ENCODE results near the gene RBM10.
"Not testable (repeated sequence)": the region's sequence is repeated elsewhere in the genome, so short reads cannot be mapped to it uniquely, and the experiment has no call there.

The RBM10 gene, protein sequence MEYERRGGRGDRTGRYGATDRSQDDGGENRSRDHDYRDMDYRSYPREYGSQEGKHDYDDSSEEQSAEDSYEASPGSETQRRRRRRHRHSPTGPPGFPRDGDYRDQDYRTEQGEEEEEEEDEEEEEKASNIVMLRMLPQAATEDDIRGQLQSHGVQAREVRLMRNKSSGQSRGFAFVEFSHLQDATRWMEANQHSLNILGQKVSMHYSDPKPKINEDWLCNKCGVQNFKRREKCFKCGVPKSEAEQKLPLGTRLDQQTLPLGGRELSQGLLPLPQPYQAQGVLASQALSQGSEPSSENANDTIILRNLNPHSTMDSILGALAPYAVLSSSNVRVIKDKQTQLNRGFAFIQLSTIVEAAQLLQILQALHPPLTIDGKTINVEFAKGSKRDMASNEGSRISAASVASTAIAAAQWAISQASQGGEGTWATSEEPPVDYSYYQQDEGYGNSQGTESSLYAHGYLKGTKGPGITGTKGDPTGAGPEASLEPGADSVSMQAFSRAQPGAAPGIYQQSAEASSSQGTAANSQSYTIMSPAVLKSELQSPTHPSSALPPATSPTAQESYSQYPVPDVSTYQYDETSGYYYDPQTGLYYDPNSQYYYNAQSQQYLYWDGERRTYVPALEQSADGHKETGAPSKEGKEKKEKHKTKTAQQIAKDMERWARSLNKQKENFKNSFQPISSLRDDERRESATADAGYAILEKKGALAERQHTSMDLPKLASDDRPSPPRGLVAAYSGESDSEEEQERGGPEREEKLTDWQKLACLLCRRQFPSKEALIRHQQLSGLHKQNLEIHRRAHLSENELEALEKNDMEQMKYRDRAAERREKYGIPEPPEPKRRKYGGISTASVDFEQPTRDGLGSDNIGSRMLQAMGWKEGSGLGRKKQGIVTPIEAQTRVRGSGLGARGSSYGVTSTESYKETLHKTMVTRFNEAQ

DNA sequence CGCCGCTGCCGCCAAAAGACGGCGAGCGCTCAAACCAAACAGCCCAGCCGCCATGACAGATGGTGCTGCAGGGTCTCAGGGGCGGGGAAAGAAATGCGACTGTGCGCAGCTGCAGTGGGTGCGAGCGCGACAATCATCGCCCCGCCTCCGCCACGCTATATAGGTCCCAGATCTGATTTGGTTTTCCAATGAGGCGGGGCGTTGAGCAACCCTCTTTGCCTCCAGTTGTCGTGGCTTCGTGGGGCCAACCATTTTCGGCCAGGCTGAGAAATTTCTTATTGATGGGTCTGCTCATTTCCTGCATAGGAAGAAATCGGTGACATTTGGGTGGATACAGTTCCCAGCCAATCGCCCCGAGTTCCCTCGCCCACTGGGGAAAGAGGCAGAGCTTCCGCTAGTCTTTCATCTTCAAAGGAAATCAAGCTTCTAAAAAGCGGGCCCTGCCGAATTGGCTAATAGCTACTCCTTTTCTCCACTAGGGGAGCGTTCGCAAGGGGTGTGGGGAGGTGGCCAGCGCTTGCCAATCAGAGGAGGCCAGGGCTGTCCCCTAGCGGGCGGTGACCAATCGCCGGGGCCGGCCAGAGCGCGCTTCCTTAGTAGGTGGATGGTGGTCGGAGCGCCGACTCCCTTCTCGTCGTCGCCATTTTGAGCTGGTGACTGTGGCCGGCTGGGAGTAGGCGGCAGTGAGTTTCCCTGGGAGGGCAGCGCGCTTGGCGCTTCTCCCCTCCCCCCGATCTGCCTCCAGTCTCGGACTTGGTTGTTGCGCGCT is at the start of gene RBM10, which contains the start of gene NDUFB11:
RBM10 (plus strand) TSS at position 596 of the 769 bp plus-strand sequence. CDS start 2,261 bp downstream, outside the sequence.
NDUFB11 (minus strand) TSS at position 77 of the 769 bp plus-strand sequence; CDS start at position 54, 23 bp downstream.
- DNase-seq (ENCODE audit: low read depth): peak; percentile 83

DNA sequence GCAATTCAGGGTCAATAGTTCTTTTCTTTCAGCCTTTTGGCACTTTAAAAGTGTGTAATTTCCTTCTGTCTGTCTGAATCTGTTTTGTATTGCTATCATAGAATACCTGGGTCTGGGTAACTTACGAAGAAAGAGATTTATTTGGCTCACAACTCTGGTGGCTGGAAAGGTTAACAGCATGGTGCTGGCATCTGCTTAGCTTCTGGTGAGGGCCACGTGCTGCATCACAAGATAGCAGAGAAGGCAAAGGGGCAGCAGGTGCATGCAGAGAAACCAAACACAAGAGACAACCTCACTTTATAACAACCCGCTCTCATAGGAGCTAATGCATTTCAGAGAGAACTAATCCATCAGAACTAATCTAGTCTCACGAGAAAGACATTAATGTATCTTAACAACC is 48.0 kb upstream of the RBM10 start:
- no peak for DNase-seq (ENCODE audit: low read depth)

DNA sequence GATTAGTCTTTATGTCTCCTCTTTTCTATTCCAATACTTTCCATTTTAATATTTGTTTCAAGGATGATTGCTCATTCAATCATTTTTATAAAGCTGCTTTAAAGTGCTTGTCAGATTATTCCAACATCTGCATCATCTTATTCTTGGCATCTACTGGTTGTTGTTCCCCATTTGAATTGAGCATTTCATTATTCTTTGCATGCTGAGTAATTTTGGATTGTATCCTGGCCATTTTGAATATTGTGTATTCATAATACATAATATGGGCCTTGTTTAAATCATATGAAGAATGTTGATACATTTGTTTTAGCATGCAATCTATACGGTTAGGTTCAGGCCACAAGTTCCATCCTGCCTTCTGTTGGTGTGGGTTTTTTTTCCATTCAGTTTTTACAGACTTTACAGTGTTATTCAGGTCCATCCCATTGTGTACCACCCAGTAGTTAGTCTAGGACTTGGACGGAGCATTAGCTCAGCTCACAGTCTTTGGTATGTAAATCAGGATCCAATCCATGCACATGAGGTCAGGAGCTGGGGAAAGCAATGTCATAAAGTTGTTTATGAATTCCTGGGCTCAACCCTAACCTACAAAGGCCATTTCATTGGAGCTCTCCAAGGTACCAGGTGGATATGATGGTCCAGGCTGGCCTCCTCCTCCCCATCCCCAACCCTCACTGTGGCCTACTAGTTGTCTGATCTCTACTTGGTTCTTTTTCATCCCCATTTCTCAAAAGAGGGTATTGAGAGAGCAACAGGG is 46.5 kb upstream of the RBM10 start:
- DNase-seq (ENCODE audit: low read depth): no peak

DNA sequence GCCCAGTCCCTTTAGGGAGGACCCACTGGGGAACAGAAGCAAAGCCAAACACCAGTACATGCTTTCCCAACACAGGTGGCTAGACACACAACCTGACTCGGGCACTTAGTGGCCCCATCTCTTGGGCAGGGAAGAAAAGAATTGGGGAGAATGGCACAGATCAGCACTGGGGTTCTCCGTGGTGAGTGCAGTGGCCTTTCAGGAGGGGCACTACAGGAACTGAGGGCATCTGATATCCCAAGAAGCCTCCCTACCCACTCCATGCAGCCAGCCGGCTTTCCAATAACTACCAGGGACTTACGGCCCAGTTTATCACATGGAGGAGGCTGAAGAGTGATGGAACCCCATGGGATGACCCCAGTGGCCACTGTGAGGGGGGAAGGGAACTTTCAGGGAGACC is 43.8 kb upstream of the RBM10 start:
- no peak for DNase-seq (ENCODE audit: low read depth)

DNA sequence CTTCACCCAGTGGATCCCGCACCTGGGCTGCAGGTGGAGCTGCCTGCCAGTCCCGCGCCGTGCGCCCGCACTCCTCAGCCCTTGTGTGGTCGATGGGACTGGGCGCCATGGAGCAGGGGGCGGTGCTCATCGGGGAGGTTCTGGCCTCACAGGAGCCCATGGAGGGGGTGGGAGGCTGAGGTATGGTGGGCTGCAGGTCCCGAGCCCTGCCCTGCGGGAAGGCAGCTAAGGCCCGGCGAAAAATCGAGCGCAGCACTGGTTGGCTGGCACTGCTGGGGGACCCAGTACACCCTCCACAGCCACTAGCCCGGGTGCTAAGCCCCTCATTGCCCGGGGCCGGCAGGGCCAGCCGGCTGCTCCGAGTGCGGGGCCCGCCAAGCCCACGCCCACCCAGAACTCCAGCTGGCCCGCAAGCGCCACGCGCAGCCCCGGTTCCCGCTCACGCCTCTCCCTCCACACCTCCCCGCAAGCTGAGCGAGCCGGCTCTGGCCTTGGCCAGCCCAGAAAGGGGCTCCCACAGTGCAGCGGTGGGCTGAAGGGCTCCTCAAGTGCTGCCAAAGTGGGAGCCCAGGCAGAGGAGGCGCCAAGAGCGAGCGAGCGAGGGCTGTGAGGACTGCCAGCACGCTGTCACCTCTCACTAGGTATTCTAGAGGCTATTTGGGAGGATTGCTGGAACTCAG is 33.9 kb upstream of the RBM10 start:
- DNase-seq (ENCODE audit: low read depth): not testable (repeated sequence)

DNA sequence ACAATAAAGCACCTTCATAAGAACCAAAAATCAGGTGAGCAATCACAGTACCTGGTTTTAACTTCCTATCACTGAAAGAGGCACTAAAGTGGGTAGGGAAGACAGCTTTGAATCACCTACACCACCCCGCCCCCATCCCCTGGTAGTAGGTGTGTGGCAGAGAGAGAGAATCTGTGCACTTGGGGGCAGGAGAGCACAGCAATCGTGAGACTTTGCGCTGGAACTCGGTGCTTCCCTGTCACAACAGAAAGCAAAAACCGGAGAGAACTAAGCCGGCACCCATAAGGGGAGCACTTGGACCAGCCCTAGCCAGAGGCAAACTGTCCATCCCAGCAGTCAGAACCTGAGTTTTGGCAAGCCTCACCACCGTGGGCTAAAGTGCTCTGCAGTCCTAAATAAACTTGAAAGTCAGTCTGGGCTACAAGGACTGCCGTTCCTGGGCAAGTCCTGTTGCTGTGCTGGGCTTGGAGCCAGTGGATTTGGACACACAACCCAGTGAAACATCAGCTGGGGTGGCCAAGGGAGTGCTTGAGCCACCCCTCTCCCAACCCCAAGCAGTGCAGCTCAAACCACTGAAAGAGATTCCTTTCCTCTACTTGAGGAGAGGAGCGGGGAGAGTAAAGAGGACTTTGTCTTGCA is 32.6 kb upstream of the RBM10 start:
- no peak for DNase-seq (ENCODE audit: low read depth)

DNA sequence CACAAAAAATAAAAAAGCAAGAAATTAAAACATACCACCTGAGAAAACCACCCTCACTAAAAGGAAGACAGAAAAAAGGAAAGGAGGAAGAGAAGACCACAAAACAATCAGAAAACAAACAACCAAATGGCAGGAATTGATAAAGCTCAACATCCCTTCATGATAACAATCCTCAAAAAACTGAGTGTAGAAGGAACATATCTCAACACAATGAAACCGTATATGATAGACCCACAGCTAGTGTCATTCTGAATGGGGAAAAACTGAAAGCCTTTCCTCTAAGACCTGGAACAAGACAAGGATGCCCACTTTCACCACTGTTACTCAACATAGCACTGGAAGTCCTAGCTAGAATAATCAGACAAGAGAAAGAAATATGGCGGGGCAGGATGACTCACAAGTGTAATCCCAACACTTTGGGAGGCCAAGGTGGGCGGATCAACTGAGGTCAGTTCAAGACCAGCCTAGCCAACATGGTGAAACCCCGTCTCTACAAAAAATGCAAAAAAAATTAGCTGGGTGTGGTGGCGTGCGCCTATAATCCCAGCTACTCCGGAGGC is 28.4 kb upstream of the RBM10 start:
- not testable (repeated sequence) for DNase-seq (ENCODE audit: low read depth)

DNA sequence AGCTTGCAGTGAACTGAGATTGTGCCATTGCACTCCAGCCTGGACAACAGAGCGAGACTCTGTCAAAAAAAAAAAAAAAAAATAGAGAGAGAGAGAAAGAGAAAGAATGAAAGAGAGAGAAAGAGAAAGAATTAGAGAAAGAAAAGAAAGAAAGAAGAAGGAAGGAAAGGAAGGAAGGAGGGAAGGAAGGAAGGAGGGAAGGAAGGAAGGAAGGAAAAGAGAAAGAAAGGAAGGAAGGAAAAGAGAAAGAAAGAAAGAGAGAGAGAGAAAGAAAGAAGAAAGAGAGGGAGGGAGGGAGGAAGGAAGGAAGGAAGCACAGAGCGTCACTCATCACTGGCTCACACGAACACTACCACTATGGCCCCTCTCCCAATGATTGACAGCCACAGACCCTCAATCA is 20.6 kb upstream of the RBM10 start:
- not testable (repeated sequence) for DNase-seq (ENCODE audit: low read depth)

DNA sequence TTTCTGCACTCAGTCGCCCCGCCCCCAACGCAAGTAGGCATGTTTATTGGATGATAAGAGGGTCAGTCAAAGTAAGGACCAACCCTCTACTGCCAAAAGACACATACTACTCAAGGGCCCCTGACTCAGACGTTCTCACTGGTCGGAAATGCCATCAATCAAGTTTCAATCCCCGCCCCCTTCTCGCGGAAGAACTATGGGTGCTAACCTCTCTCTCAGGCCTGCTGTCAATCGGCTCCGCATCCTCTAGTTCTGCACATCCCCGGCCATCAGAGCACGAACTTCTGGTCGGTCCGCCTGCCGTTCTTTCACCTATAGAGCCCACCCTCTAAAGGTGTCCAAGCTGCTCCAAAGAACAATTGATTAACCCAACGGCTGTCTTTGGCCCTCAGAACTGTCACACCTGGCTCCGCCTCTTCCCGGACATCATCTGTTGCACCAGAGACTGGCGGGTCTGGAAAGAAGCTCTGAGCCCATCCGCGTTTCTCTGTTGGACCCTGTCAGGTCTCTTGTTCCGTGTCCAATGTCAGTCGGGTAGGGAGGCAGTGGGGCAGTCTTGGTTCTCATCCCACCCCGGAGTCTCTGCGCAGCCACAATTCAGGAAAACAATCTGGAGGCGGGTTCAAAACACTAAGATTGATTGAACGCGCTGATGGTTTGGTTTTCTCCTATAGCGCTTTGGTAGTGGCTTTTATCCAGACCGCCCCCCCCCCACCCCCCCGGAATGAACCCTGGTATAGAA is 15.7 kb upstream of the RBM10 start:
- peak; percentile 83 for DNase-seq (ENCODE audit: low read depth)

DNA sequence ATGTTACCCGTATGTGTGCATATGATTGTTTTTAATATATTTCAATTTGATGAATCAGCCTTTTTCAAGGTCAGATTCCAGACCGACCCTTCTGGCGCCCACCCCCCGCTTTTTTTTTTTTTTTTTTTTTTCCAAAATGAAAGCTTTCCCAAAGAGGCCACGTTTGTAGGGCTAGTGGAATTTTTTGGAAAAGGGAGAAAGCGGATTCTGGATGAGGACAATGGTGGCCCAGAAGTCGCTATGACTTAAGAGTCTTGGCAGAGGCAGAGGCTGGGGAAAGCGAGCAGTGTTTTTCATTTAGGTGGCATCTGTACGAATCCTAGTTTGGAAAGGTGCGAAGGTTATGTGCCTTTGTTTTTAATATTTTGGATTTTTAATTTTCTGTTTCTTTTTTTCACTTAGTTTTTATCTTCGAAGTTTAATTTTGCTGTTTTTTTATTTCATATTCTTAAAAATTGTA is 15.1 kb upstream of the RBM10 start:
- DNase-seq (ENCODE audit: low read depth): no peak

DNA sequence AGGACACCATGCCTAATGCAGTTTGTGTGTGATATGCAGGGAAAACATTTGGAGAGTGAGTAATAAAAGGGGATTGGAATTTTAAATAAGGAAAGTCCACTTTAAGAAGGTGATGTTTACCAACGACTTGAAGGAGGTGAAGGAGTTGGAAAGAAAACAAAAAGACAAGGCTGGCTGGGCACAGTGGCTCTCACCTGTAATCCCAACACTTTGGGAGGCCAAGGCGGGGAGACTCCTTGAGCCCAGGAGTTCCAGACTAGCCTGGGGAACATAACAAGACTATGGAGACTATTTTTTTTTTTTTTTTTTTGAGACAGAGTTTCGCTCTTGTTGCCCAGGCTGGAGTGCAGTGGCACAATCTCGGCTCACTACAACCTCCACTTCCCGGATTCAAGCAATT is 11.5 kb upstream of the RBM10 start:
- DNase-seq (ENCODE audit: low read depth): no peak

DNA sequence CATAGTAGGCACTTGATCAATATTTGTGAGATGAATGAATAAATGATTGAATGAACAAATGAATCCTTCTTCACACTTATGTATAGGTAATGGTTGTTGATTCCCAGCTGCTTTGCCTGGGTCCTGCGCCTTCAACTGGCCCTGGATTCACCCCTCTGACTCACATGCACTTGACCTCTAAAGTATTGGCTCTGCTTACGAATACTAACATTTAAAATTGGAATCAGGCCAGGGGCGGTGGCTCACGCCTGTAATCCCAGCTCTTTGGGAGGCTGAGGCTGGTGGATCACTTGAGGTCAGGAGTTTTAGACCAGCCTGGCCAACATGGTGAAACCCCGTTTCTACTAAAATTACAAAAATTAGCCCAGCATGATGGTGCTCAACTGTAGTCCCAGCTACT is 9.4 kb upstream of the RBM10 start:
- DNase-seq (ENCODE audit: low read depth): not testable (repeated sequence)

DNA sequence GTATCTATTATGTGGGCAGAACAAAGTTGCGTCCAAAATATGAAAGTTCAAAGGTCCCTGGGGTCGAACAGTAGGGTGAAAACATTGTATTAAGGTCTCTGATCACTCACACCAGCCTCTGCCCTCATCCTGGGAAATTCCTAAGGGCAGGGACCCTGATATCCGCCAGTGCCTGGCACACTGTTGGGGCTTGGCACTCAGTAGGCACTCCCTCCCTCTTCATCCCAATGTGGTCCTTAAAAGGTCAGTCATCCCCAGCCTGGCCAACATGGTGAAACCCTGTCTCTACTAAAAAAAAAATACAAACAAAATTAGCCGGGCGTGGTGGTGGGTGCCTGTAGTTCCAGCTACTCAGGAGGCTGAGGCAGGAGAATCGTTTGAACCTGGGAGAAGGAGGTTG is 6.8 kb upstream of the RBM10 start:
- no peak for DNase-seq (ENCODE audit: low read depth)

DNA sequence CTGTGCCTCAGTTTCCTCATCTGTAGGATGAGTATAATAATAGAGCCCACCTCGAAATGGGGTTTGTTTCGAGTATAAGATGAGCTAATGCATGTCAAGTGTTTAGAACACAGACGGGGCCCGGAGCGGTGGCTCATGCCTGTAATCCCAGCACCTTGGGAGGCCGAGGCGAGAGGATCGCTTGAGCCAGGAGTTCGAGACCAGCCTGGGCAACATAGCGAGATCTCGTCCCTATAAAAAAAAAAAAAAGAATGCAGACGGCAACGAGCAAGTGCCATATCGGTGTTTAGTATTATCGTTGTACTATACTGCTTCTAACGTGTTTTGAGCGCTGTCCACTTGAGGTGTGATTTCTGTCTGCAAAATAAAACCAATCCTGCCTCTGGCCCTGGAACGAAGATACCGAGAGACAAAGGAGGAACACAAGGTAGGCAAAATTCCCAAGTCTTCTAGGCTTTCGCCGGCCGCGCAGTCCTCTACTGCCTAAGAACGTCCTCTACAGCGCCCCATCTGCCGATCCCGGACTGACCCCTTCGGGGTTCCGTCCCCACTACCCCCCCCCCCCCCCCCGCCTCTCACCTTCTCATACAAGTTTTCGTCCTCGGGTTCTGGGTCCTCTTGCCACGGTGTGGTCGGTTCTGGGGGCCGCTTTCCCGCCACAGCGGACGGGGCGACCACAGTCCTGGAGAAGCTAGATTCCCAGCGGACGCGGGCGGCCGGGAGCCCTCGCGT is 961 bp upstream of the RBM10 start:
- DNase-seq (ENCODE audit: low read depth): peak; percentile 6

DNA sequence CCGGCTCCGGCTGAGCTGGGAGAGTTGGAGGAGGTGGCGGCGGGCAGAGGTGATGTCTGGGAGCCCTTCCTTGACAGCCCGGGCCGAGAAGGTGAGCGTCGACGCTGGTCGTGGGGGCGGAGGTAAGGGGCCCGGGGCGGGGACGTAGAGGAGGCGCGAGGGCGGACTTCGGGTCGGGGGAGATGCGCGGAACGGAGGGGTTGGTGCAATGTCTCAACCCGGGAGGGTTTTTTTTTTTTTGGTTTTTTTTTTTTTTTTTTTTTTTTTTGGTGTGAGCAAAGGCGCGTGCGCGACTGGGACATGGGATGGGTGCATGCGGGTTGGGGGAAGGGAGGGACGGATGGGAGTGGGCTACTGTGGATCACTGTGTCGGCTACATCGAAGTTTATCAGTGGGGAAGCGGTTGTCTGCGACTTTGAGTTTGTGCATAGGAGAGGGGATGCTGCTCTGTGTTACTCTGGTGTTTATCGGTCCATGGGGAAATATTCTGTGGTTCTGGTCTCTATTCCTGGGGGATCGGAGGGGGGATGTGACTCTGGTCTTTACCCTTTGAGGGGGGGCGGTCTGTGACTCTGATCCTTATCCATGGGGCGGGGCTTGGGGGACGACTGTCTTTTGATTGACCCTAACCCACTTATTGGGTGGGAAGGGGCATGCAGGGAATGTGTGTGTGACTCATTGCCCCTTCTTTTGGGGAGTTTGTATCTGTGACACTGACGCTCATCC is 537 bp downstream of the RBM10 start:
- DNase-seq (ENCODE audit: low read depth): no peak

DNA sequence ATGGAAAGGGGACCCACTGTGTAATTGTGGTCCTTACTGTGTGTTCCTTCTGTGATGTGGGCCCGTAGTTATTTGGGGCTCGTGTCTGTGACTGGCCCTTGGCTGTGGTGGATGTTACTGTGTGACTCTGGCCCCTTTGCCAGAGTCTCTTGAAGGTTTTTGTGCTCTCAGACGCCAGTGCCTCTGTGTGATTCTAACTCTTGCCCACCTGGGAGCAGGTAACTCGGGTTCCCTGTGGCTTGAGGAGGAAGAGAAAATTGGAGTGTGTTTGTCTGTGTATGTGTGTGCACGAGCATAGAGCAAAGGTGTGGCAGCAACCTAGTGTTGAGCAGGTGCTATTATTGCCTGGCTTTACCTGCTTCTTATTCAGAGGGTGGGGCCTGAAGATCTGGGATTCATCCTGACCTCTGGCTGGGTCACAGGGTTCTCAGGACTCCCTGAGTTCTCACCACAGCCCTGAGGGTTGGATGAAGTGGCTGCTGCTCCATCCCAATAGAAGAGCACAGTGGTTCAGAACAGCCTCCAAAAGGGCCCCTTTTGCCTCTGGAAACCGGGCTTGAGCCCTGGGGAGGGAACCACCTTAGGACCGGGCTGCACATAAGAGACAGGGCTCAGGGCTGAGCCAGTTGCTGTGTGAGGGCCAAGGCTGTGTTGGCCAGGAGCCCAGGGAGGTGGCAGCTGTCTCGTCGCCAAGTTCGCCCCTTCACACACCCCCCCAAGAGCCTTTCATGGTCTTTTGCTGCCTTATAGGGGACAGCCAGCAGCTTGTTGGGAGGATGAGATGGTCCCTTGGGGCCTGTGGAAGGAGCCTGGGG is 1.3 kb downstream of the RBM10 start:
- no peak for DNase-seq (ENCODE audit: low read depth)

All from activated T-cell treated with anti-CD3 and anti-CD28 coated beads for 24 hours (primary cell).